Tibial nerve (tissue), 3 donors: Measurements from ENCODE around the gene LRFN2.

ENCODE experiments used
- CTCF ChIP-seq, 5 experiments: fragments of 200-600 bp in 3 of 5; fragments of 450-650 bp in 2 of 5; sonication (generic) in 3 of 5; IDR thresholded peaks; one replicate each; pipeline ENCODE4 v1.5.1; 2016 to 2019; ENCODE audit warnings: antibody characterized with exemption in 5 of 5, mild to moderate bottlenecking in 3 of 5, moderate library complexity in 2 of 5
- POLR2A ChIP-seq, 2 donors: fragments of 450-650 bp; IDR thresholded peaks; one replicate each; pipeline ENCODE4 v1.6.1; 2017; ENCODE audit warnings: antibody characterized with exemption in 2 of 2, mild to moderate bottlenecking in 2 of 2, moderate library complexity in 2 of 2

GRCh38 chr6:40397287-40398033 lies 189.7 kb downstream of the LRFN2 start:
- no peak for TF ChIP-seq CTCF (IDR thresholded peaks at IDR 0.05)
- no peak for TF ChIP-seq POLR2A (IDR thresholded peaks at IDR 0.05)
